Tibial nerve (tissue), 4 donors: Measurements from ENCODE around the gene PDE4A.

ENCODE experiments used
- EP300 ChIP-seq, 2 donors: sonication (generic); formaldehyde crosslinking; IDR thresholded peaks; one replicate each; pipeline ENCODE4 v1.6.1; 2017; ENCODE audit warnings: antibody characterized with exemption in 2 of 2, mild to moderate bottlenecking in 1 of 2
- POLR2A ChIP-seq, 2 donors: fragments of 450-650 bp; IDR thresholded peaks; one replicate each; pipeline ENCODE4 v1.6.1; 2017; ENCODE audit warnings: antibody characterized with exemption in 2 of 2, mild to moderate bottlenecking in 2 of 2, moderate library complexity in 2 of 2
- TF ChIP-seq, protein P1 (sequence below), 5 experiments: fragments of 200-600 bp in 3 of 5; fragments of 450-650 bp in 2 of 5; sonication (generic) in 3 of 5; IDR thresholded peaks; one replicate each; pipeline ENCODE4 v1.5.1; 2016 to 2019; ENCODE audit warnings: antibody characterized with exemption in 5 of 5, mild to moderate bottlenecking in 3 of 5, moderate library complexity in 2 of 5

DNA sequence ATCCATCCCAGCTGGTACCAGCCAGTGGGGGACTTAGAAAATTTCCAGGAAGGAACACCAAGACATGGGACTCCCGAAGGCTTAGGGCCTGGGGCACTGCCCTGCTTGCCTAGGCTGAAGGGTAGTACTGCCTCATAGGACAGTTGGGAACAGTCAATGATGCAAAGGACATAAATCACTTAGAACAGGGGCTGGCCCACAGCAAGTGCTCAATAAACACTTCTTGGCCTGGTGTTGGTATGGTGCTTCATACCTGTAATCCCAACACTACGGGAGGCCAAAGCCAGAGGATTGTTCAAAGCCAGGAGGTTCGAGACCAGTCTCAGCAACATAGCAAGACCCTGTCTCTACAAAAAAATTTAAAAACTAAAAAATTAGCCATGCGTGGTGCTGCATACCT lies 77.0 kb downstream of the PDE4A start:
- TF ChIP-seq POLR2A (IDR thresholded peaks at IDR 0.05) (no peak), EP300 (IDR thresholded peaks at IDR 0.05) (no peak)
- TF ChIP-seq, protein P1, sequence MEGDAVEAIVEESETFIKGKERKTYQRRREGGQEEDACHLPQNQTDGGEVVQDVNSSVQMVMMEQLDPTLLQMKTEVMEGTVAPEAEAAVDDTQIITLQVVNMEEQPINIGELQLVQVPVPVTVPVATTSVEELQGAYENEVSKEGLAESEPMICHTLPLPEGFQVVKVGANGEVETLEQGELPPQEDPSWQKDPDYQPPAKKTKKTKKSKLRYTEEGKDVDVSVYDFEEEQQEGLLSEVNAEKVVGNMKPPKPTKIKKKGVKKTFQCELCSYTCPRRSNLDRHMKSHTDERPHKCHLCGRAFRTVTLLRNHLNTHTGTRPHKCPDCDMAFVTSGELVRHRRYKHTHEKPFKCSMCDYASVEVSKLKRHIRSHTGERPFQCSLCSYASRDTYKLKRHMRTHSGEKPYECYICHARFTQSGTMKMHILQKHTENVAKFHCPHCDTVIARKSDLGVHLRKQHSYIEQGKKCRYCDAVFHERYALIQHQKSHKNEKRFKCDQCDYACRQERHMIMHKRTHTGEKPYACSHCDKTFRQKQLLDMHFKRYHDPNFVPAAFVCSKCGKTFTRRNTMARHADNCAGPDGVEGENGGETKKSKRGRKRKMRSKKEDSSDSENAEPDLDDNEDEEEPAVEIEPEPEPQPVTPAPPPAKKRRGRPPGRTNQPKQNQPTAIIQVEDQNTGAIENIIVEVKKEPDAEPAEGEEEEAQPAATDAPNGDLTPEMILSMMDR (IDR thresholded peaks at IDR 0.05) = no peak
